GM21576 (cell line): ENCODE measurements around the gene PGM5.

ENCODE experiments used
- ATAC-seq: cut with Tn5 transposase; IDR thresholded peaks from one replicate; pipeline ENCODE4 v1.9.1; 2021; ENCODE audit warnings: mild to moderate bottlenecking, moderate library complexity; ENCODE audit not compliant: unreplicated experiment

The PGM5 gene

GRCh38 chr9:68493958-68494577 is 137.7 kb downstream of the PGM5 start:
- no peak for ATAC-seq

- ATAC-seq, result no peak
Observed at GRCh38 chr9:68495247-68495646, 138.8 kb downstream of the PGM5 start.

- ATAC-seq, result no peak
Observed at GRCh38 chr9:68496356-68496755, 139.9 kb downstream of the PGM5 start.

GRCh38 chr9:68497629-68498028 is 141.2 kb downstream of the PGM5 start:
- no peak for ATAC-seq

GRCh38 chr9:68498816-68499215 is 142.4 kb downstream of the PGM5 start:
- no peak for ATAC-seq

- no peak for ATAC-seq
Observed at GRCh38 chr9:68500457-68501381, 144.3 kb downstream of the PGM5 start.

GRCh38 chr9:68502279-68502678 is 145.9 kb downstream of the PGM5 start:
- no peak for ATAC-seq

GRCh38 chr9:68505681-68506409 is 149.4 kb downstream of the PGM5 start:
- peak; percentile 55 for ATAC-seq

- ATAC-seq, result no peak
Observed at GRCh38 chr9:68506551-68506950, 150.1 kb downstream of the PGM5 start.

GRCh38 chr9:68507130-68507805 is 150.9 kb downstream of the PGM5 start:
- ATAC-seq, result no peak

GRCh38 chr9:68507806-68508145 is 151.4 kb downstream of the PGM5 start:
- ATAC-seq, result no peak

- no peak for ATAC-seq
Observed at GRCh38 chr9:68508547-68508946, 152.1 kb downstream of the PGM5 start.

- no peak for ATAC-seq
Observed at GRCh38 chr9:68509689-68510088, 153.3 kb downstream of the PGM5 start.

GRCh38 chr9:68513385-68513784 is 157.0 kb downstream of the PGM5 start:
- ATAC-seq, result no peak

- ATAC-seq, result no peak
Observed at GRCh38 chr9:68513981-68514380, 157.6 kb downstream of the PGM5 start.

- no peak for ATAC-seq
Observed at GRCh38 chr9:68515326-68516017, 159.1 kb downstream of the PGM5 start.

- ATAC-seq, result no peak
Observed at GRCh38 chr9:68522131-68522530, 165.7 kb downstream of the PGM5 start.

GRCh38 chr9:68522954-68523353 is 166.5 kb downstream of the PGM5 start:
- no peak for ATAC-seq

GRCh38 chr9:68523367-68523936 is 167.0 kb downstream of the PGM5 start:
- no peak for ATAC-seq

GRCh38 chr9:68530618-68531017 is 174.2 kb downstream of the PGM5 start:
- ATAC-seq, result no peak
